BE2C (cell line): Measurements from ENCODE around the gene C1orf53. TPM values are rescaled to one million over a fixed set of nuclear protein-coding genes. Genes with fewer than 3 reads are reported as not detected.
A peak's percentile ranks its signal among the peaks of the same experiment; 100 is the strongest.
"Not testable (repeated sequence)": the region's sequence is repeated elsewhere in the genome, so short reads cannot be mapped to it uniquely, and the experiment has no call there.

Experiments used
- DNase-seq: peaks from one replicate; pipeline ENCODE4 v3.0.0-alpha.2; 2020
- H3K27me3 ChIP-seq: fragments of 250-450 bp; sonication (Bioruptor Pico); 2 replicates; pipeline ENCODE4 v1.5.1; 2020; ENCODE audit warnings: mild to moderate bottlenecking
- H3K36me3 ChIP-seq: fragments of 250-450 bp; sonication (Bioruptor Pico); 2 replicates; pipeline ENCODE4 v1.5.1; 2020; ENCODE audit warnings: mild to moderate bottlenecking
- H3K4me1 ChIP-seq: fragments of 250-450 bp; sonication (Bioruptor Pico); 2 replicates; pipeline ENCODE4 v1.5.1; 2020
- H3K4me3 ChIP-seq: 2 replicates; pipeline ENCODE4 v1.5.1; 2011; ENCODE audit warnings: low read depth, low read length
- H3K9me3 ChIP-seq: fragments of 250-450 bp; sonication (Bioruptor Pico); 2 replicates; pipeline ENCODE4 v1.5.1; 2020
- CTCF ChIP-seq: IDR thresholded peaks from 2 replicates; pipeline ENCODE4 v1.5.1; 2012; ENCODE audit warnings: mild to moderate bottlenecking, low read depth, low read length
- polyA plus RNA-seq: library from polyadenylated mRNA; unstranded; fragments of >200 nt; gene quantifications from one replicate; pipeline ENCODE4 v1.2.1, GENCODE V29; 2012; ENCODE audit warnings: low read depth, missing spikeins; ENCODE audit not compliant: insufficient read length, insufficient read depth

Gene C1orf53
- polyA plus RNA-seq = 5.1 TPM

- Histone ChIP-seq H3K4me3 (peak within 1 kb of the TSS; percentile 67), H3K4me1 (peaks cover 13% of the 10 kb centered on the region), H3K36me3 (no peaks in the 10 kb centered on the region), H3K27me3 (no peaks in the 10 kb centered on the region), H3K9me3 (no peaks in the 10 kb centered on the region)
- peak; percentile 91 for DNase-seq
- TF ChIP-seq CTCF = no peak
Observed at GRCh38 chr1:197902454-197903195, at the start of gene C1orf53. Gene C1orf53, plus strand, starts transcription at chr1:197902630. Its CDS starts 20 bp downstream, at chr1:197902650.

GRCh38 chr1:197855751-197856150 is 46.7 kb upstream of the C1orf53 start:
- not testable (repeated sequence) for H3K9me3 ChIP-seq, H3K36me3 ChIP-seq, H3K4me1 ChIP-seq, H3K27me3 ChIP-seq, H3K4me3 ChIP-seq, DNase-seq

GRCh38 chr1:197857477-197857876 is 45.0 kb upstream of the C1orf53 start:
- H3K27me3 ChIP-seq = no peaks in the 10 kb centered on the region
- TF ChIP-seq CTCF = no peak
- no peaks in the 10 kb centered on the region for H3K9me3 ChIP-seq
- H3K36me3 ChIP-seq = no peaks in the 10 kb centered on the region
- no peaks in the 10 kb centered on the region for H3K4me1 ChIP-seq
- no peak for DNase-seq
- H3K4me3 ChIP-seq = no peak overlapping the region

GRCh38 chr1:197859024-197859423 is 43.4 kb upstream of the C1orf53 start:
- Histone ChIP-seq H3K9me3 (no peaks in the 10 kb centered on the region), H3K27me3 (no peaks in the 10 kb centered on the region), H3K4me1 (no peaks in the 10 kb centered on the region), H3K36me3 (no peaks in the 10 kb centered on the region), H3K4me3 (no peak overlapping the region)
- DNase-seq = no peak
- TF ChIP-seq CTCF = no peak

- H3K36me3 ChIP-seq = no peaks in the 10 kb centered on the region
- H3K4me3 ChIP-seq = no peak overlapping the region
- no peaks in the 10 kb centered on the region for H3K9me3 ChIP-seq
- no peaks in the 10 kb centered on the region for H3K4me1 ChIP-seq
- no peak for DNase-seq
- H3K27me3 ChIP-seq = no peaks in the 10 kb centered on the region
- no peak for TF ChIP-seq CTCF
Observed at GRCh38 chr1:197862221-197862620, 40.2 kb upstream of the C1orf53 start.

GRCh38 chr1:197862671-197863070 is 39.8 kb upstream of the C1orf53 start:
- no peaks in the 10 kb centered on the region for H3K27me3 ChIP-seq
- DNase-seq = no peak
- no peaks in the 10 kb centered on the region for H3K36me3 ChIP-seq
- no peaks in the 10 kb centered on the region for H3K9me3 ChIP-seq
- H3K4me3 ChIP-seq = no peak overlapping the region
- no peak for TF ChIP-seq CTCF
- no peaks in the 10 kb centered on the region for H3K4me1 ChIP-seq
